Measurements from ENCODE around the gene HELZ2.

HELZ2 gene

GRCh38 chr20:63531686-63532448, 42.2 kb downstream of the HELZ2 start:
- TF ChIP-seq MYC (IDR thresholded peaks at IDR 0.05; ENCODE audit: low read depth, low read length) (no peak), POLR2A (IDR thresholded peaks at IDR 0.05; ENCODE audit: extremely low read depth, insufficient read length) (no peak), CTCF (IDR thresholded peaks at IDR 0.05; ENCODE audit: low read depth, low read length) (no peak)
- TF ChIP-seq, protein P1, sequence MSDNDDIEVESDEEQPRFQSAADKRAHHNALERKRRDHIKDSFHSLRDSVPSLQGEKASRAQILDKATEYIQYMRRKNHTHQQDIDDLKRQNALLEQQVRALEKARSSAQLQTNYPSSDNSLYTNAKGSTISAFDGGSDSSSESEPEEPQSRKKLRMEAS (IDR thresholded peaks at IDR 0.05; ENCODE audit: low read depth, low read length): no peak
- no peak overlapping the region for H3K4me3 ChIP-seq (ENCODE audit: low read depth, low read length)
- DNase-seq (ENCODE audit: low read depth): no peak

DNA sequence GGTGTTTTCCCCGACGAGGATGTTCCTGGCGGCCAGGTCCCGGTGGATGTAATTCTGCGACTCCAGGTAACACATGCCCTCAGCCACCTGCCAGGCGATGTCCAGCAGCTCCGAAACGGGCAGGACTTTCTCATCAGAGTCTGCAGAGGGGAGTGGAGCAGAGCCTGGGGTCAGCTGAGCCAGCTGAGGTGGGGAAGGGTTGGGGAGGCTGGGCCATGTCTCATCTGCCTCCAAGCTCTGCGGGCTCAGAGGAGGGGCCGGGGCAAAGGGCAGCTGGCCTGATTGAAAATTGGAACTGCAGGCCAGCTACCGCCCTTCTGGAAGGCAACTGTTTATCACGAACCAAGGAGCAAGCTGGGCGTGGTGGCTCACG, 43.3 kb downstream of the HELZ2 start:
- no peak overlapping the region for H3K4me3 ChIP-seq (ENCODE audit: low read depth, low read length)
- no peak for DNase-seq (ENCODE audit: low read depth)
- TF ChIP-seq, protein P1 (IDR thresholded peaks at IDR 0.05; ENCODE audit: low read depth, low read length): no peak
- no peak for TF ChIP-seq MYC (IDR thresholded peaks at IDR 0.05; ENCODE audit: low read depth, low read length)
- TF ChIP-seq POLR2A (IDR thresholded peaks at IDR 0.05; ENCODE audit: extremely low read depth, insufficient read length): no peak
- TF ChIP-seq CTCF (IDR thresholded peaks at IDR 0.05; ENCODE audit: low read depth, low read length): no peak

DNA sequence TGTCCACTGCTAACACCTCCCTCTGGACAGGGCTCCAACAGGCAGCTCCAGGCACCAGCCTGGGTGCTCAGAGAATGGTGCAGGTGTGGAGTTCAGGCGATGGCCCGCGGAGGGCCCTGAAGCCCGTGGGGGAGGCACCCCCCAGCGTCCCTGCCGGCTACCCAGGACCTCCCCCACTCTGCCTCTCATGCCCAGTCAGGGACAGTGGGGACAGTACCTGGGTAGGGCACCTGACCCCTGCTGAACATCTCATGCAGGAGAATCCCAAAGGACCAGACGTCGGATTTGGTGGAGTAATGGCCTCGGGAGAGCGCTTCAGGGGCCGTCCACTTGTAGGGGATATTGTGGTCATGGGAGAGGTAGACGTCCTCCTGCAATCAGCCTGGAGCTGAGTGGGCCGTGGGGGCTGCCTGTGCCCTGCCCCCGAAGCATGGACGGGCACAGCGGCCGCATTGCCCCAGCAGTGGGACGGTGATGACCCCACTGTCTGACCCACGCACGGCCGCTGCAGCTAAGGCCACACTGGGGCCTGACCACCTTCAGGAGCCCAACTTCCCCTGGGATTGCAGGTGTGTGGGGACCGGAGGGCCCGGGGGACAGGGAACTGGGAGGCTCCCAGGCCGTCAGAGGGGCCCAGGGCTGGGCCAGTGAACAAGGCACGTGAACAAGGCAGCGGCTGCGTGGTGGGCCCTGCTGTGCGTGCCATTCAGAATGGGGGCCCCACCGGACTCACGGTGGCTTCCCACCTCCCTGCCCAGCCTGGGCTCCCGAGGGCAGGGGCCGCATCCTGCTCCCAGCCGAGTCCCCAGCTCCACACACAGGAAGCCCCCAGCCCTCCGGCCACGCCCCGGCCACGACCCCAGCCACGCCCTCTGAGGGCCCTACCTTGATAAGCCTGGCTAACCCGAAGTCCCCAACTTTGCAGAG, 43.9 kb downstream of the HELZ2 start:
- no peak for DNase-seq (ENCODE audit: low read depth)
- H3K4me3 ChIP-seq (ENCODE audit: low read depth, low read length): no peak overlapping the region
- TF ChIP-seq, protein P1 (IDR thresholded peaks at IDR 0.05; ENCODE audit: low read depth, low read length): no peak
- TF ChIP-seq CTCF (IDR thresholded peaks at IDR 0.05; ENCODE audit: low read depth, low read length) (no peak), MYC (IDR thresholded peaks at IDR 0.05; ENCODE audit: low read depth, low read length) (no peak), POLR2A (IDR thresholded peaks at IDR 0.05; ENCODE audit: extremely low read depth, insufficient read length) (no peak)

DNA sequence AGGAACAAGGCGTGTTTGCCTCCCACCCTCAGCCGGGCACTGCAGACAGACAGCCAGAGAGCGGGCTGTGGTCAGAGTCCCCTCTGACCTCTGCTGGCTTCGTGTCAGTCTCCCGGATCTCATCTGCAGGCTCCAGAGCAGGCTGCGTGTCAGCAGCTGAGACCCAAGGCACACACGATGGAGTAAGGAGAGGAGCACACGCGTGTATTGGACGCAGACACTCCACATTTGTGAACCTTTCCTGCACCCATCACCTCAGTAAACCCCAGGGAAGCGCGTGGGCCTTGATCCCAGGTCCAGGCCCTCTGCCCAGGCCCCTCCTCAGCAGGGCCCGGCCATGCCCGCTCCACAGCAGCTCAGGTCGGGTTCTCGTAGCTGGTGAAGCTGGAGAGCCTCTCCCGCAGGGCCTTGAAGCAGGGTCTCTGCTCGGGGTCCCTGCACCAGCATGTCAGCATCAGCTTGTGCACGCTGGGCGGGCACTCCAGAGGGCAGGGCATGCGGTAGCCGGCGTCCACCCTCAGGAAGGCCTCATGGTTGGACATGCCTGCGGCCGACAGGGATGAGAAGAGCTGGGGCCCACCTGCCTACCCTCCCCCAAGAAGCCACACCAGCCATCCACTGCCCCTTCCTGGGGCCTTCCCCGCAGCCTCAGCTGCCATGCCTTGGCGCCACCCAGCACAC, 44.7 kb downstream of the HELZ2 start:
- no peak for TF ChIP-seq CTCF (IDR thresholded peaks at IDR 0.05; ENCODE audit: low read depth, low read length)
- TF ChIP-seq MYC (IDR thresholded peaks at IDR 0.05; ENCODE audit: low read depth, low read length): no peak
- no peak for TF ChIP-seq POLR2A (IDR thresholded peaks at IDR 0.05; ENCODE audit: extremely low read depth, insufficient read length)
- TF ChIP-seq, protein P1 (IDR thresholded peaks at IDR 0.05; ENCODE audit: low read depth, low read length): no peak
- H3K4me3 ChIP-seq (ENCODE audit: low read depth, low read length): no peak overlapping the region
- no peak for DNase-seq (ENCODE audit: low read depth)

GRCh38 chr20:63527184-63527583, 46.9 kb downstream of the HELZ2 start:
- no peak for DNase-seq (ENCODE audit: low read depth)
- no peak overlapping the region for H3K4me3 ChIP-seq (ENCODE audit: low read depth, low read length)
- TF ChIP-seq MYC (IDR thresholded peaks at IDR 0.05; ENCODE audit: low read depth, low read length) (no peak), POLR2A (IDR thresholded peaks at IDR 0.05; ENCODE audit: extremely low read depth, insufficient read length) (no peak), CTCF (IDR thresholded peaks at IDR 0.05; ENCODE audit: low read depth, low read length) (no peak)
- TF ChIP-seq, protein P1 (IDR thresholded peaks at IDR 0.05; ENCODE audit: low read depth, low read length): no peak

Measured in NB4 (cell line).